GM12891 (cell line): ENCODE results near the gene RNF222.

Experiments
- POLR2A ChIP-seq: IDR thresholded peaks from 2 replicates; pipeline ENCODE4 v1.6.1; 2011; ENCODE audit warnings: low read depth, low read length, control low read depth
- POLR2AphosphoS5 ChIP-seq: IDR thresholded peaks from 2 replicates; pipeline ENCODE4 v1.6.1; 2011; ENCODE audit warnings: low read depth, low read length, control low read depth

DNA sequence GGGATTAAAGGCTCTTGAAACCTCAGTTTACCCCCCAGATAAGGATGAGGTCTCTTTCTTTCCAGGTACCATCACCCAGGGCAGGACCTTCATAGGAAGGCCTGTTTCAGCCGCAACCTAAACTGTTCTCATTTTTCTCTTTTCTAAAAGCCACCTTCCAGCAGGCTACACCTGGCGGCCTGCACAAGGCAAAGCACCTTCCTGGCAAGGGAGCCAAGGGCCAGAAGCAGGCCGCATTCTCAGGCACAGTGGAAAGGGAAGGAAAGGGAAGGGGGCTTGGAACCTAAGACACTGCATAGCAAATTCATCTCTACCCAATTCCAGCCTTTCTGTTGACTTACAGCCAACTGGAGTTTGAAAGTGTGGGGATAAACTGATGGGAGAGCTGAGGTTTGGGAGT is 29.2 kb upstream of the RNF222 start:
- TF ChIP-seq POLR2AphosphoS5, result no peak
- no peak for TF ChIP-seq POLR2A
